Glutamatergic neuron (in vitro differentiated cells): ENCODE results near the gene LAP3. TPM values are rescaled to one million over a fixed set of nuclear protein-coding genes. Genes with fewer than 3 reads are reported as not detected.

Experiments used
- DNase-seq: peaks from one replicate; pipeline ENCODE4 v3.0.0; 2022
- H3K27ac Mint-ChIP-seq: one replicate; pipeline ENCODE4 v1.8.0; 2020; ENCODE audit warnings: mild to moderate bottlenecking, mixed read lengths, inconsistent platforms; ENCODE audit not compliant: unreplicated experiment
- H3K27me3 Mint-ChIP-seq: one replicate; pipeline ENCODE4 v1.8.0; 2020; ENCODE audit warnings: mild to moderate bottlenecking, moderate library complexity, mixed read lengths, inconsistent platforms; ENCODE audit not compliant: unreplicated experiment
- H3K36me3 Mint-ChIP-seq: one replicate; pipeline ENCODE4 v1.8.0; 2020; ENCODE audit warnings: mild to moderate bottlenecking, mixed read lengths, inconsistent platforms; ENCODE audit not compliant: unreplicated experiment
- H3K4me1 Mint-ChIP-seq: one replicate; pipeline ENCODE4 v1.8.0; 2020; ENCODE audit warnings: mild to moderate bottlenecking, low read depth, mixed read lengths, inconsistent platforms; ENCODE audit not compliant: unreplicated experiment
- H3K4me3 Mint-ChIP-seq: one replicate; pipeline ENCODE4 v1.8.0; 2020; ENCODE audit warnings: mild to moderate bottlenecking, mixed read lengths, inconsistent platforms; ENCODE audit not compliant: unreplicated experiment
- H3K9me3 Mint-ChIP-seq: one replicate; pipeline ENCODE4 v1.8.0; 2020; ENCODE audit warnings: mild to moderate bottlenecking, moderate library complexity, mixed read lengths, inconsistent platforms; ENCODE audit not compliant: unreplicated experiment
- total RNA-seq: library from RNA; stranded (reverse); fragmentation: NEBNext Ultra II Directional; extraction: Animal tissue kit (Norgen Biotek cat#: 25700); gene quantifications from one replicate; pipeline ENCODE4 v1.2.1, GENCODE V29; 2021; ENCODE audit not compliant: unreplicated experiment
- TF ChIP-seq, protein P1 (sequence below): fragments of 200-600 bp; sonication (generic); IDR thresholded peaks from one replicate; pipeline ENCODE4 v1.5.0; 2021; ENCODE audit not compliant: partially characterized antibody, unreplicated experiment

Gene LAP3
- total RNA-seq, 1 donor from 2014 or later = 24.9 TPM

- TF ChIP-seq, protein P1, sequence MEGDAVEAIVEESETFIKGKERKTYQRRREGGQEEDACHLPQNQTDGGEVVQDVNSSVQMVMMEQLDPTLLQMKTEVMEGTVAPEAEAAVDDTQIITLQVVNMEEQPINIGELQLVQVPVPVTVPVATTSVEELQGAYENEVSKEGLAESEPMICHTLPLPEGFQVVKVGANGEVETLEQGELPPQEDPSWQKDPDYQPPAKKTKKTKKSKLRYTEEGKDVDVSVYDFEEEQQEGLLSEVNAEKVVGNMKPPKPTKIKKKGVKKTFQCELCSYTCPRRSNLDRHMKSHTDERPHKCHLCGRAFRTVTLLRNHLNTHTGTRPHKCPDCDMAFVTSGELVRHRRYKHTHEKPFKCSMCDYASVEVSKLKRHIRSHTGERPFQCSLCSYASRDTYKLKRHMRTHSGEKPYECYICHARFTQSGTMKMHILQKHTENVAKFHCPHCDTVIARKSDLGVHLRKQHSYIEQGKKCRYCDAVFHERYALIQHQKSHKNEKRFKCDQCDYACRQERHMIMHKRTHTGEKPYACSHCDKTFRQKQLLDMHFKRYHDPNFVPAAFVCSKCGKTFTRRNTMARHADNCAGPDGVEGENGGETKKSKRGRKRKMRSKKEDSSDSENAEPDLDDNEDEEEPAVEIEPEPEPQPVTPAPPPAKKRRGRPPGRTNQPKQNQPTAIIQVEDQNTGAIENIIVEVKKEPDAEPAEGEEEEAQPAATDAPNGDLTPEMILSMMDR = no peak
- Mint-ChIP-seq H3K27ac (no peak overlapping the region), H3K9me3 (peaks cover 2% of the 10 kb centered on the region)
These were observed 1.5 kb downstream of the LAP3 start for GRCh38 chr4:17578482-17578891.

GRCh38 chr4:17580969-17581368 is 4.0 kb downstream of the LAP3 start:
- Mint-ChIP-seq H3K9me3 (peaks cover 2% of the 10 kb centered on the region), H3K27me3 (peaks cover 2% of the 10 kb centered on the region), H3K4me1 (peaks cover 4% of the 10 kb centered on the region), H3K27ac (no peak overlapping the region), H3K36me3 (no peaks in the 10 kb centered on the region), H3K4me3 (no peak overlapping the region)
- TF ChIP-seq, protein P1 = no peak
- no peak for DNase-seq

More at GRCh38 chr4:17578482-17578891, 1.5 kb downstream of the LAP3 start:
- peak overlapping the region; percentile 92 for H3K4me3 Mint-ChIP-seq
- DNase-seq = no peak
- peaks cover 2% of the 10 kb centered on the region for H3K27me3 Mint-ChIP-seq
- peaks cover 4% of the 10 kb centered on the region for H3K4me1 Mint-ChIP-seq
- H3K36me3 Mint-ChIP-seq = no peaks in the 10 kb centered on the region

DNA sequence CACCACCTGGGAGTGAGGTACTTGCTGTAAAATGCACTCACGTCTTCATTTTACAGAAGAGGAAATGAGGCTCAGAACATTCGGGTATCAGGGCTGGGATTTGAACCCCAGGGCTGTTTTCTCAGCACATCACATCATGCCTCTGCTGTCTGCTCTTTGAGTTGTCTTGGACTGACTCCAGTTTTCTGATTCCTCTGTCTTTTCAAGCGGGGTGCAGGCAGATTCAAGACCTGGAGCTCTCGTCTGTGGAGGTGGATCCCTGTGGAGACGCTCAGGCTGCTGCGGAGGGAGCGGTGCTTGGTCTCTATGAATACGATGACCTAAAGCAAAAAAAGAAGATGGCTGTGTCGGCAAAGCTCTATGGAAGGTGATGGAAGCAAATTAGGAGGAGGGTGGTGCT is 6.3 kb downstream of the LAP3 start:
- H3K27me3 Mint-ChIP-seq = no peaks in the 10 kb centered on the region
- DNase-seq = no peak
- no peaks in the 10 kb centered on the region for H3K9me3 Mint-ChIP-seq
- H3K36me3 Mint-ChIP-seq = peaks cover 4% of the 10 kb centered on the region
- no peak overlapping the region for H3K4me3 Mint-ChIP-seq
- TF ChIP-seq, protein P1 = no peak
- H3K4me1 Mint-ChIP-seq = peaks cover 4% of the 10 kb centered on the region
- no peak overlapping the region for H3K27ac Mint-ChIP-seq

- H3K27ac Mint-ChIP-seq = no peak overlapping the region
- no peak for DNase-seq
- peaks cover 4% of the 10 kb centered on the region for H3K36me3 Mint-ChIP-seq
- no peaks in the 10 kb centered on the region for H3K9me3 Mint-ChIP-seq
- H3K4me3 Mint-ChIP-seq = no peak overlapping the region
- H3K4me1 Mint-ChIP-seq = peaks cover 2% of the 10 kb centered on the region
- H3K27me3 Mint-ChIP-seq = no peaks in the 10 kb centered on the region
- TF ChIP-seq, protein P1 = no peak
These were observed 6.9 kb downstream of the LAP3 start for GRCh38 chr4:17583941-17584340.

DNA sequence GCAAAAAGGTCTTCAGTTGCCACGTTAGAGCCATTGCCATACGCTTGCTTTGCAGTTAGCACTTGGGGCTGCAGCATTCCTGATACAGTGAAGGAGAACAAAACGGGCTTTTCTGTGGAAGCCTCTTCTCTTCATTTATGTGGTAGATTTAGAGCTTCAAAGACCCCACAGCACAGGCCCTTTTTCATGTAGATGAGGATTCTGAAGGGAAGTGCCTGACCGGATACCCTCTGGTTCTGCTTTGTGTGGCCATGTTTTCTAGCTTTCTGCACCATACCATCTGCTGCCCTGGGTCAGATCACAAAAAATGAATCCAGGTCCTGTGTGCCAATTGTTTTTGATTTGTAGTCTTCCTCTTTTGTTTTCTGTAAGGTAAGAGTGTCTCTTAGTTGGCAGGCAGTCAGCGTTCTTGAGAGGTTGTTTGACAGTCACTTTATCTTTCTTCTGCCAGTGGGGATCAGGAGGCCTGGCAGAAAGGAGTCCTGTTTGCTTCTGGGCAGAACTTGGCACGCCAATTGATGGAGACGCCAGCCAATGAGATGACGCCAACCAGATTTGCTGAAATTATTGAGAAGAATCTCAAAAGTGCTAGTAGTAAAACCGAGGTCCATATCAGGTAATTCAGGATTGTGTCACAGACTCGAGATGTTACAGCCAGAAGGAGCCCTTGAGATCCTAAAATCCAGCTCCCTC is 7.7 kb downstream of the LAP3 start:
- Mint-ChIP-seq H3K9me3 (no peaks in the 10 kb centered on the region), H3K36me3 (peaks cover 4% of the 10 kb centered on the region), H3K27ac (no peak overlapping the region), H3K4me1 (peaks cover 2% of the 10 kb centered on the region), H3K4me3 (no peak overlapping the region), H3K27me3 (no peaks in the 10 kb centered on the region)
- TF ChIP-seq, protein P1 = no peak
- DNase-seq = no peak
